H9 (cell line): ENCODE results near the gene UBQLN3. TPM values are rescaled to one million over a fixed set of nuclear protein-coding genes. Genes with fewer than 3 reads are reported as not detected.

Experiments
- DNase-seq: peaks from one replicate; pipeline ENCODE4 v3.0.0-alpha.2; 2017
- H2AFZ ChIP-seq: one replicate; pipeline ENCODE4 v1.6.1; 2013; ENCODE audit warnings: mild to moderate bottlenecking, low read length, control low read depth, moderate library complexity
- H2AK5ac ChIP-seq: 2 replicates; pipeline ENCODE4 v1.6.1; 2013; ENCODE audit warnings: low read length, control low read depth, mixed read lengths; ENCODE audit not compliant: insufficient read length
- H2BK120ac ChIP-seq: one replicate; pipeline ENCODE4 v1.6.1; 2013; ENCODE audit warnings: low read depth, mild to moderate bottlenecking, low read length, control low read depth, inconsistent platforms; ENCODE audit not compliant: poor library complexity, severe bottlenecking
- H2BK12ac ChIP-seq: 2 replicates; pipeline ENCODE4 v1.6.1; 2013; ENCODE audit warnings: low read length, control low read depth, mixed read lengths, low read depth; ENCODE audit not compliant: insufficient read length
- H2BK15ac ChIP-seq: 2 replicates; pipeline ENCODE4 v1.6.1; 2013; ENCODE audit warnings: low read depth, low read length, control low read depth
- H2BK20ac ChIP-seq: one replicate; pipeline ENCODE4 v1.6.1; 2013; ENCODE audit warnings: low read depth, mild to moderate bottlenecking, low read length, control low read depth, inconsistent platforms; ENCODE audit not compliant: poor library complexity, severe bottlenecking
- H2BK5ac ChIP-seq: 2 replicates; pipeline ENCODE4 v1.6.1; 2013; ENCODE audit warnings: low read length, control low read depth, mixed read lengths; ENCODE audit not compliant: insufficient read length
- H3K14ac ChIP-seq: 2 replicates; pipeline ENCODE4 v1.6.1; 2013; ENCODE audit warnings: low read length, control low read depth; ENCODE audit not compliant: insufficient read depth
- H3K18ac ChIP-seq: 2 replicates; pipeline ENCODE4 v1.6.1; 2013; ENCODE audit warnings: low read depth, mild to moderate bottlenecking, mixed read lengths, low read length, control low read depth; ENCODE audit not compliant: insufficient read length
- H3K23ac ChIP-seq: 2 replicates; pipeline ENCODE4 v1.6.1; 2013; ENCODE audit warnings: low read length, control low read depth, mixed read lengths, low read depth; ENCODE audit not compliant: insufficient read length
- H3K23me2 ChIP-seq: 2 replicates; pipeline ENCODE4 v1.6.1; 2013; ENCODE audit warnings: low read depth, mild to moderate bottlenecking, mixed read lengths, low read length, control low read depth; ENCODE audit not compliant: insufficient read length, poor library complexity, severe bottlenecking
- H3K27ac ChIP-seq: 2 replicates; pipeline ENCODE4 v1.5.1; 2013; ENCODE audit warnings: low read length, control low read depth, mixed read lengths, low read depth; ENCODE audit not compliant: insufficient read length
- H3K27me3 ChIP-seq: 2 replicates; pipeline ENCODE4 v1.6.1; 2013; ENCODE audit warnings: low read length, control low read depth, inconsistent platforms; ENCODE audit not compliant: insufficient read depth
- H3K4ac ChIP-seq: 2 replicates; pipeline ENCODE4 v1.6.1; 2013; ENCODE audit warnings: low read depth, mild to moderate bottlenecking, control low read depth, inconsistent platforms, low read length, moderate library complexity
- H3K4me1 ChIP-seq: 2 replicates; pipeline ENCODE4 v1.6.1; 2013; ENCODE audit warnings: low read length, control low read depth, inconsistent platforms; ENCODE audit not compliant: insufficient read depth
- H3K4me2 ChIP-seq: 2 replicates; pipeline ENCODE4 v1.6.1; 2013; ENCODE audit warnings: low read length, control low read depth, mixed read lengths; ENCODE audit not compliant: insufficient read length, insufficient read depth
- H3K56ac ChIP-seq: 2 replicates; pipeline ENCODE4 v1.6.1; 2013; ENCODE audit warnings: low read depth, mild to moderate bottlenecking, mixed read lengths, low read length, control low read depth; ENCODE audit not compliant: insufficient read length
- H3K79me1 ChIP-seq: 2 replicates; pipeline ENCODE4 v1.6.1; 2013; ENCODE audit warnings: low read depth, mild to moderate bottlenecking, moderate library complexity, low read length, control low read depth, inconsistent platforms; ENCODE audit not compliant: insufficient read depth, poor library complexity, severe bottlenecking
- H3K79me2 ChIP-seq: 2 replicates; pipeline ENCODE4 v1.6.1; 2013; ENCODE audit warnings: low read length, control low read depth, inconsistent platforms; ENCODE audit not compliant: insufficient read depth
- H3K9ac ChIP-seq: 2 replicates; pipeline ENCODE4 v1.6.1; 2013; ENCODE audit warnings: low read length, control low read depth, mixed read lengths; ENCODE audit not compliant: insufficient read length; ENCODE audit errors: extremely low read depth
- H3K9me3 ChIP-seq: one replicate; pipeline ENCODE4 v1.6.1; 2013; ENCODE audit warnings: low read depth, low read length, inconsistent platforms; ENCODE audit not compliant: control insufficient read depth
- H3T11ph ChIP-seq: one replicate; pipeline ENCODE4 v1.6.1; 2013; ENCODE audit warnings: mild to moderate bottlenecking, low read length, control low read depth, inconsistent platforms
- H4K20me1 ChIP-seq: one replicate; pipeline ENCODE4 v1.6.1; 2013; ENCODE audit not compliant: control insufficient read depth, insufficient read length, insufficient read depth
- H4K5ac ChIP-seq: 2 replicates; pipeline ENCODE4 v1.6.1; 2013; ENCODE audit warnings: low read depth, mild to moderate bottlenecking, mixed read lengths, low read length, control low read depth; ENCODE audit not compliant: insufficient read length
- H4K8ac ChIP-seq: replicated peaks from 2 replicates; pipeline ENCODE4 v1.6.1; 2013; ENCODE audit warnings: low read length, control low read depth, mixed read lengths, low read depth; ENCODE audit not compliant: insufficient read length
- H4K91ac ChIP-seq: 2 replicates; pipeline ENCODE4 v1.6.1; 2013; ENCODE audit warnings: low read depth, mild to moderate bottlenecking, moderate library complexity, mixed read lengths, low read length, control low read depth; ENCODE audit not compliant: insufficient read length
- H3K27ac Mint-ChIP-seq, 3 experiments: 2 replicates in 2 of 3; 3 replicates in 1 of 3; pipeline ENCODE4 v1.8.0; 2020 to 2021; ENCODE audit warnings: mixed read lengths in 3 of 3, mild to moderate bottlenecking in 1 of 3, moderate library complexity in 1 of 3
- H3K27me3 Mint-ChIP-seq: 2 replicates; pipeline ENCODE4 v1.8.0; 2021; ENCODE audit warnings: low read depth, mild to moderate bottlenecking, moderate library complexity, mixed read lengths
- H3K36me3 Mint-ChIP-seq, 3 experiments: 2 replicates in 2 of 3; 3 replicates in 1 of 3; pipeline ENCODE4 v1.8.0; 2020 to 2021; ENCODE audit warnings: low read depth in 3 of 3, mixed read lengths in 3 of 3; ENCODE audit not compliant: insufficient read depth in 1 of 3
- H3K4me1 Mint-ChIP-seq, 2 experiments: 2 replicates each; pipeline ENCODE4 v1.8.0; 2020; ENCODE audit warnings: mixed read lengths in 2 of 2
- H3K4me3 Mint-ChIP-seq, 2 experiments: 2 replicates in 1 of 2; 3 replicates in 1 of 2; pipeline ENCODE4 v1.8.0; 2020 to 2021; ENCODE audit warnings: mild to moderate bottlenecking in 2 of 2, mixed read lengths in 2 of 2, moderate library complexity in 1 of 2
- H3K9me3 Mint-ChIP-seq, 2 experiments: 2 replicates in 1 of 2; 3 replicates in 1 of 2; pipeline ENCODE4 v1.8.0; 2020; ENCODE audit warnings: mild to moderate bottlenecking in 2 of 2, mixed read lengths in 2 of 2, moderate library complexity in 1 of 2
- total RNA-seq: library from RNA; stranded (reverse); gene quantifications from 2 replicates; pipeline ENCODE4 v1.2.1, GENCODE V29; 2021
- TF ChIP-seq, protein P1 (sequence below): fragments of 200-600 bp; sonication (generic); conservative IDR thresholded peaks from 3 replicates; pipeline ENCODE4 v1.8.0; 2021; ENCODE audit warnings: antibody characterized with exemption, mild to moderate bottlenecking

UBQLN3 gene
- total RNA-seq, 1 experiment from 2014 or later, result not detected

DNA sequence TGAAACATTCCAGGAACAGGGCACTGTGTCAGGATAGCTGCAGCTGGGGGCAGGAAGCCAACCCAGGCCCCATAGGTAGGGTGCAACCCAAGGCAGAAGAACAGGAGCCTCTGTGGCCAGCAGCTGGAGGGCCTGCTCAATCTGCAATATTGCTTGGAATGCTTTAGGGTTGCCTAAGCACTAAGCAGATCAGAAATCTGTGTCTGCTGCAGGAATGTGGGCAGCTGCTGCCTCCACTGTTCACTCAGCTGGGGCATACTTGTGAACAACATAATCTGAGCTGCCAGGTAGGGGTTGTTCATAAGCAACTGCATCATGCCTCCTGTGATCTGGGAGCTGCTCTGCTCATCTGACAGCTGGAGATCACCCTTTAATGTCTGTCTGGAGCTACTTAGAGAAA lies 5.1 kb upstream of the UBQLN3 start:
- H3K23me2 ChIP-seq, result no peaks in the 10 kb centered on the region
- peaks cover 0 to 7% of the 10 kb centered on the region in 2 experiments; a peak in 1 of 4 replicates for H3K4me1 Mint-ChIP-seq
- H3K27ac Mint-ChIP-seq, result no peak overlapping the region
- no peak overlapping the region for H3K23ac ChIP-seq
- H3K18ac ChIP-seq, result no peak overlapping the region
- H3K27me3 Mint-ChIP-seq, result no peaks in the 10 kb centered on the region; the same call in 1 of the 2 replicates
- no peak overlapping the region for H4K91ac ChIP-seq
- H3K4me2 ChIP-seq, result no peak overlapping the region
- H2BK5ac ChIP-seq, result no peak overlapping the region
- H3K9me3 ChIP-seq, result no peaks in the 10 kb centered on the region
- no peak overlapping the region for H2BK15ac ChIP-seq
- no peak overlapping the region for H2AK5ac ChIP-seq
- no peak overlapping the region for H2BK120ac ChIP-seq
- H3K56ac ChIP-seq, result no peak overlapping the region
- no peak overlapping the region for H4K5ac ChIP-seq
- no peak overlapping the region for H3K9ac ChIP-seq
- H4K8ac ChIP-seq, result no peak overlapping the region
- H3K9me3 Mint-ChIP-seq, result 0 out of 5 replicates have a peak, but pooled peaks cover 0 to 2% of the 10 kb centered on the region in 2 experiments
- H2BK20ac ChIP-seq, result no peak overlapping the region
- H3K36me3 Mint-ChIP-seq, result no peaks in the 10 kb centered on the region; a peak in 1 of 7 replicates
- no peaks in the 10 kb centered on the region for H4K20me1 ChIP-seq
- no peak for DNase-seq
- H3K14ac ChIP-seq, result no peak overlapping the region
- no peaks in the 10 kb centered on the region for H3K79me1 ChIP-seq
- no peak overlapping the region for H3K4me3 Mint-ChIP-seq
- no peak overlapping the region for H2BK12ac ChIP-seq
- H2AFZ ChIP-seq, result no peak overlapping the region
- no peak overlapping the region for H3K4ac ChIP-seq
- no peak overlapping the region for H3K27ac ChIP-seq
- no peaks in the 10 kb centered on the region for H3K4me1 ChIP-seq
- no peaks in the 10 kb centered on the region for H3K79me2 ChIP-seq
- TF ChIP-seq, protein P1, sequence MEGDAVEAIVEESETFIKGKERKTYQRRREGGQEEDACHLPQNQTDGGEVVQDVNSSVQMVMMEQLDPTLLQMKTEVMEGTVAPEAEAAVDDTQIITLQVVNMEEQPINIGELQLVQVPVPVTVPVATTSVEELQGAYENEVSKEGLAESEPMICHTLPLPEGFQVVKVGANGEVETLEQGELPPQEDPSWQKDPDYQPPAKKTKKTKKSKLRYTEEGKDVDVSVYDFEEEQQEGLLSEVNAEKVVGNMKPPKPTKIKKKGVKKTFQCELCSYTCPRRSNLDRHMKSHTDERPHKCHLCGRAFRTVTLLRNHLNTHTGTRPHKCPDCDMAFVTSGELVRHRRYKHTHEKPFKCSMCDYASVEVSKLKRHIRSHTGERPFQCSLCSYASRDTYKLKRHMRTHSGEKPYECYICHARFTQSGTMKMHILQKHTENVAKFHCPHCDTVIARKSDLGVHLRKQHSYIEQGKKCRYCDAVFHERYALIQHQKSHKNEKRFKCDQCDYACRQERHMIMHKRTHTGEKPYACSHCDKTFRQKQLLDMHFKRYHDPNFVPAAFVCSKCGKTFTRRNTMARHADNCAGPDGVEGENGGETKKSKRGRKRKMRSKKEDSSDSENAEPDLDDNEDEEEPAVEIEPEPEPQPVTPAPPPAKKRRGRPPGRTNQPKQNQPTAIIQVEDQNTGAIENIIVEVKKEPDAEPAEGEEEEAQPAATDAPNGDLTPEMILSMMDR, result no peak
- H3K27me3 ChIP-seq, result no peaks in the 10 kb centered on the region
- no peak overlapping the region for H3T11ph ChIP-seq
